GM21619 (cell line): ENCODE measurements around the gene RAPGEFL1.
"Not testable (repeated sequence)": the region's sequence is repeated elsewhere in the genome, so short reads cannot be mapped to it uniquely, and the experiment has no call there.

Experiments
- ATAC-seq: cut with Tn5 transposase; IDR thresholded peaks from one replicate; pipeline ENCODE4 v1.9.1; 2021; ENCODE audit not compliant: unreplicated experiment

The RAPGEFL1 gene

GRCh38 chr17:40198576-40198975 lies 21.3 kb downstream of the RAPGEFL1 start:
- ATAC-seq, result no peak

GRCh38 chr17:40203131-40203530 lies 25.9 kb downstream of the RAPGEFL1 start:
- no peak for ATAC-seq

- ATAC-seq, result not testable (repeated sequence)
These were observed 28.9 kb downstream of the RAPGEFL1 start for GRCh38 chr17:40206193-40206592.

GRCh38 chr17:40209404-40210093 lies 32.3 kb downstream of the RAPGEFL1 start:
- ATAC-seq, result no peak

- not testable (repeated sequence) for ATAC-seq
These were observed 36.6 kb downstream of the RAPGEFL1 start for GRCh38 chr17:40213914-40214313.

- no peak for ATAC-seq
These were observed 40.9 kb downstream of the RAPGEFL1 start for GRCh38 chr17:40218006-40218739.

- peak; percentile 84 for ATAC-seq
These were observed 41.7 kb downstream of the RAPGEFL1 start, which contains the start of gene WIPF2 for GRCh38 chr17:40218740-40219593. Gene WIPF2, plus strand, starts transcription at chr17:40219304. Its CDS starts 37,156 bp downstream, at chr17:40256460.

- ATAC-seq, result peak; percentile 8
These were observed 42.5 kb downstream of the RAPGEFL1 start for GRCh38 chr17:40219594-40220338.

- ATAC-seq, result no peak
These were observed 47.7 kb downstream of the RAPGEFL1 start for GRCh38 chr17:40224718-40225550.

GRCh38 chr17:40229146-40229545 lies 51.9 kb downstream of the RAPGEFL1 start:
- not testable (repeated sequence) for ATAC-seq

GRCh38 chr17:40230670-40231069 lies 53.4 kb downstream of the RAPGEFL1 start:
- no peak for ATAC-seq

- ATAC-seq, result not testable (repeated sequence)
These were observed 54.7 kb downstream of the RAPGEFL1 start for GRCh38 chr17:40231928-40232327.

- no peak for ATAC-seq
These were observed 64.1 kb downstream of the RAPGEFL1 start for GRCh38 chr17:40241252-40241834.

GRCh38 chr17:40242774-40243173 lies 65.5 kb downstream of the RAPGEFL1 start:
- no peak for ATAC-seq

GRCh38 chr17:40243761-40244160 lies 66.5 kb downstream of the RAPGEFL1 start:
- no peak for ATAC-seq

GRCh38 chr17:40244255-40244654 lies 67.0 kb downstream of the RAPGEFL1 start:
- ATAC-seq, result no peak
